NCI-H1694 treated with DMSO at 0.1 percent for 48 hours (cell line): ENCODE results near the gene TSHZ3.

Experiments
- DNase-seq: peaks from one replicate; lab custom pipeline; 2025; lab: John Stamatoyannopoulos, UW

TSHZ3 gene

GRCh38 chr19:31286491-31286890 lies 62.7 kb downstream of the TSHZ3 start:
- DNase-seq = no peak

GRCh38 chr19:31285744-31286143 lies 63.5 kb downstream of the TSHZ3 start:
- DNase-seq = no peak

- DNase-seq = no peak
Observed at GRCh38 chr19:31284621-31285020, 64.6 kb downstream of the TSHZ3 start.

- DNase-seq = no peak
Observed at GRCh38 chr19:31283701-31284100, 65.5 kb downstream of the TSHZ3 start.

GRCh38 chr19:31282346-31282745 lies 66.9 kb downstream of the TSHZ3 start:
- no peak for DNase-seq

GRCh38 chr19:31280287-31281006 lies 68.8 kb downstream of the TSHZ3 start:
- no peak for DNase-seq

- no peak for DNase-seq
Observed at GRCh38 chr19:31279436-31279765, 69.8 kb downstream of the TSHZ3 start.

- DNase-seq = no peak
Observed at GRCh38 chr19:31278555-31279435, 70.4 kb downstream of the TSHZ3 start.

GRCh38 chr19:31277516-31277915 lies 71.7 kb downstream of the TSHZ3 start:
- no peak for DNase-seq

GRCh38 chr19:31276831-31277230 lies 72.4 kb downstream of the TSHZ3 start:
- no peak for DNase-seq

GRCh38 chr19:31275068-31275334 lies 74.2 kb downstream of the TSHZ3 start:
- DNase-seq = no peak

- DNase-seq = no peak
Observed at GRCh38 chr19:31274251-31275067, 74.8 kb downstream of the TSHZ3 start.

- no peak for DNase-seq
Observed at GRCh38 chr19:31272583-31273106, 76.6 kb downstream of the TSHZ3 start.

- no peak for DNase-seq
Observed at GRCh38 chr19:31271306-31271911, 77.8 kb downstream of the TSHZ3 start.

- no peak for DNase-seq
Observed at GRCh38 chr19:31270897-31271296, 78.3 kb downstream of the TSHZ3 start.

GRCh38 chr19:31269425-31270127 lies 79.7 kb downstream of the TSHZ3 start:
- no peak for DNase-seq

- no peak for DNase-seq
Observed at GRCh38 chr19:31268751-31269383, 80.4 kb downstream of the TSHZ3 start.

GRCh38 chr19:31266731-31267130 lies 82.5 kb downstream of the TSHZ3 start:
- DNase-seq = no peak

- DNase-seq = no peak
Observed at GRCh38 chr19:31266196-31266595, 83.0 kb downstream of the TSHZ3 start.

- no peak for DNase-seq
Observed at GRCh38 chr19:31264041-31264778, 85.0 kb downstream of the TSHZ3 start.
